ENCODE data around the gene SYT13. TPM values are rescaled to one million over a fixed set of nuclear protein-coding genes. Genes with fewer than 3 reads are reported as not detected.

Gene SYT13
- total RNA-seq, 1 experiment from 2014 or later: 4.3 TPM

DNA sequence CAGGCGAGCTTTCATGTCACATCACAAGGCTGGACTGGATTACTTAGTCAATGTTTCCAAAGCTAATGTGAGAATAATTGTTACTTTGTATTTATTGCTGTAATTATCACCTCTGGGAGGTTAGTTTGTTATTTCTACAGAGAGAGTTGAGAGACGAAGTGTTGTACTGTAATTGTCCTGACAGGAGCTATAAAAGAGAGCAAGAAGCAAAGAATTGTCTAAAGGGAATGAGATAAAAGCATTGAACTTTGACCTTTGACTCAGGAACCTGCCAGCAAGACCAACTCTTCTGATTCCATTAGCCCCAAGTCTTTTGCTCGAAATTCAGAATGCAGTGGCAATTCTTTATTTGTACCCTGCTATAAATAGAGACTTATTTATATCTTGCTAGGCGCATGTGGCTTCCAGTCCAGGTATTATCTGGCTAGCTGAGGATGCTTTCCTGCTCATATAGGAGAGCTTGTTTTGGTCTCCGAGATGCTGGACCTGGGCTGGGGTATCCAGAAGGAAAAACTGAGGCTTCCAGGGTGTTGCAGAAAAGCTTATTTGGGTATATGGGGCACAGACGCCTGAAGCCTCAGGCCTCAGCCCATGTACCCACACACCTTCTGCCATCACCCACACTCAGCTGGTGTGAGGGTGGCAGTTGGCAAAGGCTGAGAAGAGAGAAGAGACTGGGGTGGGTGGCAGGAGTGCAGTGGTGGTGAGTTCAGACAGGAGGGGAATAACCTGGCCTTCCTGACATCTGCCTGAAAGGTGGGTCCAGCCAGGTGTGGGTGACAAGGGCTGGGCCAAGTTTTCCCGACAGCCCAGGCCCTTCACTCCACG is 40.7 kb downstream of the SYT13 start:
- no peaks in the 10 kb centered on the region for H3K27me3 ChIP-seq (ENCODE audit: insufficient read depth, low read length)
- Mint-ChIP-seq H3K27ac (peak overlapping the region in 1 of 3 experiments; percentile 32; a peak in 2 of 7 replicates), H3K27me3 (ENCODE audit: low read depth) (no peaks in the 10 kb centered on the region; the same call in 1 of the 2 replicates), H3K9me3 (no peaks in the 10 kb centered on the region), H3K4me3 (no peak overlapping the region), H3K36me3 (ENCODE audit: insufficient read depth in 1 of 3, low read depth in 3 of 3) (peaks cover 0 to 3% (median 0%) of the 10 kb centered on the region in 3 experiments; a peak in 2 of 7 replicates), H3K4me1 (no peaks in the 10 kb centered on the region; a peak in 1 of 4 replicates)
- no peak overlapping the region for H2BK20ac ChIP-seq (ENCODE audit: low read depth, low read length, poor library complexity, severe bottlenecking)
- H3K14ac ChIP-seq (ENCODE audit: insufficient read depth, low read length): no peak overlapping the region
- no peaks in the 10 kb centered on the region for H3K9me3 ChIP-seq (ENCODE audit: control insufficient read depth, low read depth, low read length)
- no peak overlapping the region for H3K4me2 ChIP-seq (ENCODE audit: insufficient read depth, insufficient read length, low read length)
- H3K27ac ChIP-seq (ENCODE audit: insufficient read length, low read depth, low read length): no peak overlapping the region
- H3T11ph ChIP-seq (ENCODE audit: low read length): no peak overlapping the region
- no peak overlapping the region for H2BK5ac ChIP-seq (ENCODE audit: insufficient read length, low read length)
- H2BK15ac ChIP-seq (ENCODE audit: low read depth, low read length): no peak overlapping the region
- no peaks in the 10 kb centered on the region for H4K20me1 ChIP-seq (ENCODE audit: control insufficient read depth, insufficient read depth, insufficient read length)
- no peaks in the 10 kb centered on the region for H3K23me2 ChIP-seq (ENCODE audit: insufficient read length, low read depth, low read length, poor library complexity, severe bottlenecking)
- WGBS (ENCODE audit: extremely low coverage, insufficient read length, low lambda C conversion rate): no CpG with 5 or more reads among the region's 8 CpGs
- H2BK120ac ChIP-seq (ENCODE audit: low read depth, low read length, poor library complexity, severe bottlenecking): no peak overlapping the region
- H2BK12ac ChIP-seq (ENCODE audit: insufficient read length, low read depth, low read length): no peak overlapping the region
- no peak overlapping the region for H3K23ac ChIP-seq (ENCODE audit: insufficient read length, low read depth, low read length)
- no peak overlapping the region for H2AFZ ChIP-seq (ENCODE audit: low read length)
- no peak overlapping the region for H2AK5ac ChIP-seq (ENCODE audit: insufficient read length, low read length)
- no peak overlapping the region for H3K56ac ChIP-seq (ENCODE audit: insufficient read length, low read depth, low read length)
- no peak overlapping the region for H3K4ac ChIP-seq (ENCODE audit: low read depth, low read length)
- DNase-seq: no peak
- H4K8ac ChIP-seq (replicated peaks; ENCODE audit: insufficient read length, low read depth, low read length): no peak overlapping the region
- H3K9ac ChIP-seq (ENCODE audit: extremely low read depth, insufficient read length, low read length): no peak overlapping the region
- H3K79me2 ChIP-seq (ENCODE audit: insufficient read depth, low read length): no peaks in the 10 kb centered on the region
- no peaks in the 10 kb centered on the region for H3K4me1 ChIP-seq (ENCODE audit: insufficient read depth, low read length)
- TF ChIP-seq CTCF (conservative IDR thresholded peaks at IDR 0.05): no peak
- no peak overlapping the region for H4K5ac ChIP-seq (ENCODE audit: insufficient read length, low read depth, low read length)
- no peak overlapping the region for H3K18ac ChIP-seq (ENCODE audit: insufficient read length, low read depth, low read length)
- no peak overlapping the region for H4K91ac ChIP-seq (ENCODE audit: insufficient read length, low read depth, low read length)
- H3K79me1 ChIP-seq (ENCODE audit: insufficient read depth, low read depth, low read length, poor library complexity, severe bottlenecking): no peaks in the 10 kb centered on the region
